Activated naive CD8-positive, alpha-beta T cell treated with anti-CD3 and anti-CD28 coated beads, Interleukin-2, amount 10 ng/mL, durations not matched to agents 7 days and 5 days (primary cell): ENCODE results near the gene ZNF276. TPM values are rescaled to one million over a fixed set of nuclear protein-coding genes. Genes with fewer than 3 reads are reported as not detected.

Experiments used
- total RNA-seq, 2 experiments: library from RNA; stranded (reverse); gene quantifications; one replicate each; pipeline ENCODE4 v1.2.3, GENCODE V29; 2021

Gene ZNF276
- total RNA-seq, 2 experiments from 2014 or later: 98.0 to 107 TPM

Other genes with a start within 250 kb of the ZNF276 start
- gene ANKRD11, start 231.0 kb upstream of the ZNF276 start, total RNA-seq: 100 to 1,000 TPM; 213 to 217 TPM
- 100 to 1,000 TPM; 112 to 113 TPM for gene SPG7, start 213.1 kb upstream of the ZNF276 start, total RNA-seq
- 1,000 to 10,000 TPM; 2,631 to 2,711 TPM for gene RPL13, start 160.9 kb upstream of the ZNF276 start, total RNA-seq
- 1 to 10 TPM; 3.9 to 4.3 TPM for gene CPNE7, start 145.8 kb upstream of the ZNF276 start, total RNA-seq
- not detected for gene DPEP1, start 107.9 kb upstream of the ZNF276 start, total RNA-seq
- 10 to 100 TPM; 88.1 to 96.3 TPM for gene CHMP1A, start 63.8 kb upstream of the ZNF276 start, total RNA-seq
- 10 to 100 TPM in 1 of 2 experiments, 1 to 10 TPM in 1; 9.8 to 11.6 TPM for gene SPATA33, start 63.7 kb upstream of the ZNF276 start, total RNA-seq
- gene CDK10, start 34.8 kb upstream of the ZNF276 start, total RNA-seq: 100 to 1,000 TPM; 103 to 104 TPM
- gene SPATA2L, start 19.8 kb upstream of the ZNF276 start, total RNA-seq: 1 to 10 TPM; 7.6 to 8.0 TPM
- gene VPS9D1, start 639 bp upstream of the ZNF276 start, total RNA-seq: 10 to 100 TPM; 10.3 to 12.8 TPM
- gene FANCA, start 95.1 kb downstream of the ZNF276 start, total RNA-seq: 10 to 100 TPM; 86.9 to 97.2 TPM
- 1 to 10 TPM; 1.5 to 1.8 TPM for gene SPIRE2, start 106.9 kb downstream of the ZNF276 start, total RNA-seq
- 100 to 1,000 TPM; 218 to 243 TPM for gene TCF25, start 152.1 kb downstream of the ZNF276 start, total RNA-seq
- gene MC1R, start 197.3 kb downstream of the ZNF276 start, total RNA-seq: 1 to 10 TPM; 5.8 to 7.4 TPM
- under 1 TPM; 0.31 to 0.86 TPM for gene TUBB3, start 201.8 kb downstream of the ZNF276 start, total RNA-seq
- gene DEF8, start 227.2 kb downstream of the ZNF276 start, total RNA-seq: 10 to 100 TPM; 30.9 to 33.5 TPM